GM19035 (cell line): ENCODE data around the gene FBRSL1.

Experiments
- ATAC-seq: cut with Tn5 transposase; IDR thresholded peaks from one replicate; pipeline ENCODE4 v1.9.1; 2021; ENCODE audit not compliant: unreplicated experiment

The FBRSL1 gene

DNA sequence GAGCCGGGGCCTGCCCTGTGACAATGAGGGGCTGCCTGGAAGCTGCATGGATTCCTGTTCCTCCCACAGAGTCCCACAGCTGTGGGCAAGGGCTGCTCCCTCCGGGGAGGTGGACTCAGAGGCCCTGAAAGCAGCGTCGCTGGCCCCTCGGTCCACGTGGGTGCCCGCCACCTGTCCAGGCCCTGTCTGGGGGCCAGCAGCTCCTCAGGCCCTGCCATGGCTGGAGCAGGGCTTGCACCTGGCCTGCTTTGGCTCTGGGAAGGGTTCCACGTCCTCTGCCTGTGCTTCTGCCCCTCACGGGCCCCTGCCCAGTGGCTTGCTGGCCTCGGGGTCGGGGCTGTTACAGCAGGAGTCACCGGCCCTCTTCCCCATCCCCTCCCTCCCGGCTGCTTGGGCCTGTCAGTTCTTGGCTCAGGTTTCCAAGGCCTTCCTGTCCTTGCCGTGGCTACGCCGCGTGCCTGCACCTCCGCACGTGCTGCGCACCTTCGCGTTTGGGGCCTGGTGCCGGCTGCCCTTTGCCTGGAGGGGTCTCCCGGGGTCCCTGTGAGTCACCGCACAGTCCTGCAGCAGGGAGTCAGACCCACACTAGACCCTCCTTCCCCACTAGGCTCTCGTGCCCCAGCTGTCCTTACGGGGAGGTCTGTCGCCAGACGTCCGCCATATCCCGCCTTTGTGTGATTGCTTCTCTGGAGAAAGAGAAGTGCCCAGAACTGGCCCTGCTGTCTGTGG is 5.8 kb downstream of the FBRSL1 start:
- ATAC-seq = no peak

DNA sequence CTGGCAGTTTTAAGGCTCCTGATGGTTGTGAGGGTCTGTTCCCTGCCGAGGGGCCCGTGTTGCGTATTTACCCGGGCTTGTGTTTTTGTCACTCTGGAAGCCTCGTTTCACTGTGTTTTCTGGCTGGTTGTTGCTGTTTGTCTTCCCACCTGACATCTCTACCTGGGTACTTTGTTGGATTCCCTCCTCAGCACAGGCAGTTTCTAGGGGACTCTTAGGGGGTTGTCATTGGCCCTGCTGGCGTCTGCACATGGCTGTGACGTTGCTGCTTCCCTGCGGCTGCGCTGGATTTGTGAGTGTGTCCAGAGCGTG is 6.4 kb downstream of the FBRSL1 start:
- no peak for ATAC-seq

DNA sequence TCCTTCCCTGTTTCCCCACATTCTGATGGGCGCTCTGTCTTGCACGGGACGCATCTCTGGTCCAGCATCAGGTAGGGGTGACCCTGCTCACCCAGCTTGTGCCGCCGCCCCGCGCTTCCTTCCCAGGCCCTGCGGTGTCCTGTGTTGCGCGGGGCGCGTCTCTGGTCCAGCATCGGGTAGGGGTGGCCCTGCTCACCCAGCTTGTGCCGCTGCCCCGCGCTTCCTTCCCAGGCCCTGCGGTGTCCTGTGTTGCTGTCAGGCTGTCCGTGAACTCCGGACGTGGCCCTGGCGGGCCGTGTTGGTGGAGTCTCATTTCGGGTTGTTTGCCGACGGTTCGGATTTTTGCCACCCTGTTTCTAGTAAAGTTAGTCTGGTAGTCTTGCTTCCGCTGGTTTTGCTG is 6.8 kb downstream of the FBRSL1 start:
- no peak for ATAC-seq

DNA sequence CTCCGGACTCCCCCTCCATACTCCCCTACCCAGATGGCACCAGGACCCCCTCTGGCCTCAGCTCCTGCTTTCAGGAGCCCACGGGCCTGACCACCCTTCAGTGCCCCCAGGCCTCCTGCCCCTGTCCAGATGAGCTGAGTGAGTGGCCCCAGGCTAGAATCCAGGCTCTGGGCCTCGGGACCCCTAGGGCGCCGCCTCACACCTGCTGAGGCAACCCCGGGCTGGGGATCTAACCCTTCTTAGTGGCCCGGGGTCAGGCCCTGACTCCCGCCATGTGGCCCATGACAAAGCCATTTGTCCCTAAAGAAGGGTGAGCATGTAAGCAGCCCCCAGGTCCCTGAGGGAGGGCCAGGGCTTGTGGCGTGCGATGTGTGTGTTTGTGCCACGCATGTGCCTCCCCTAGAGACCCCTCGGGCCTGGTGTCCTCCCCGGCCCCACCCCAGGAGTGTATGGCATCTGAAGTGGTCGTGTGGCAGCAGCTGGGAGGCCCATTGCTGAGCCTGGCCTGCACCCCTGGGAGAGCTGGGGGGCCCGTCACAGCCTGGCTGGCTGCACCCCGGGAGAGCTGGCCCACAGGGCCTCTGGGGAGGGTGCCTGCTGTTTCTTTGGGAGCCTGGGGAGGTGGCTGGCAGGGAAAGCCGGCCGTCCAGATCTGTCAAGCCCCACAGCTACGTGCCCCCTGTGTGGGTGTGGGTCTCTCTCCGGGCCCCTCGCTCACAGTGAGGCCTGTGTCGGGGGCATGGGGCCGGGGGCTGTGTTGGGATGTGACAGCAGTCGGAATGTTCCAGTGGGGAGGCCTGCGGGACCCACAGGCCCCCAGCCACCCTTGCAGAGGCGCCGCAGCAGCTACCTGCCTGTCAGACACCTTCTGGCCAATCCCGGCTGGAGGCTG is 7.8 kb downstream of the FBRSL1 start:
- no peak for ATAC-seq

DNA sequence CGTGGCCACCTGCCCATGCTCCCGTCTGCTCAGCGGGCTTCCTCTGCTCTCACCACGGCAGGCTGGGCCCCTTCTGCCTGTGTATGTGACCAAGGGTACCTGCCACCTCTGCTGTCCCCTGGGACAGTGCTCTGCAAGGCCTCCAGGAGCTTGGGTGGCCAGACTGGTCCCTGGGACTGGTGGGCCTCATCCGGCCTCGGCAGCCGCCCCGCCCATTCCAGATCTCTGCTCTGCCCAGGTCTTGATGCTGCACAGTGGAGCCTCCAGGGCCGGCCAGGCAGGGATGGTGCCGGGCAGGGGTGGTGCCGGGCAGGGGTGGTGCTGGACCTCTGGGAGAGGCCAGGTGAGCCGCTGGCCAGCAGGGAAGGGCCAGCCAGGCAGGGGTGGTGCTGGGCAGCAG is 9.0 kb downstream of the FBRSL1 start:
- ATAC-seq = no peak

DNA sequence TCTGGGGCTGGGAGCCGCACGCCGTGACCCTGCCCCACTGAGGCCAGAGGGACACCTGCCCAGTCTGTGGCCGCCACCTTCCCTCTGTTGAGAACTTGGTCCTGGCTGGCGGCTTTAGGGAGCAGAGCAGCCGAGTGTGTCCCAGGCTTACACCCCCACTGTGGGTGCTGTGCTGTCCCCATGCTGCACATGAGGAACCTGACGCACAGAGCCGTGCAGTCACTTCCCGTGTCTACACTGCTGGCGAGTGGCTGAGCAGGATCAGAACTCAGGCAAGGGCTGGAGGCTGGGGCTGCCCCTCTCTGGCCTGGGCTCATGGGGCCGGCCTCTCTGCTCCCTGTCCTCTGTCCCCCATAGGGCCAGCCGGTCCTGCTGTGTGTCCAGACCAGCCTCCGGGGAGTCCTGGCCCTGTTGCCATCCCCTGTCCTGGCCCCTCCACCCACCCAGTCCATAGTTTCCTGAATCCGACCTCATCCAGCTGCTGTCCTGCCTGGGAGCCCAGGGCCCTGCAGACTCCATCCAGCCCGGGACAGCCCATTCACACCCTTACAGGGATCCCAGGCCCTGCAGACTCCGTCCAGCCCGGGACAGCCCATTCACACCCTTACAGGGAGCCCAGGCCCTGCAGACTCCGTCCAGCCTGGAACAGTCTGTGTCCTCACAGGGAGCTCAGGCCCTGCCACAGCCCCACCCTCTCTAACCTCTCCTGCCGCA is 10.3 kb downstream of the FBRSL1 start:
- ATAC-seq = no peak

DNA sequence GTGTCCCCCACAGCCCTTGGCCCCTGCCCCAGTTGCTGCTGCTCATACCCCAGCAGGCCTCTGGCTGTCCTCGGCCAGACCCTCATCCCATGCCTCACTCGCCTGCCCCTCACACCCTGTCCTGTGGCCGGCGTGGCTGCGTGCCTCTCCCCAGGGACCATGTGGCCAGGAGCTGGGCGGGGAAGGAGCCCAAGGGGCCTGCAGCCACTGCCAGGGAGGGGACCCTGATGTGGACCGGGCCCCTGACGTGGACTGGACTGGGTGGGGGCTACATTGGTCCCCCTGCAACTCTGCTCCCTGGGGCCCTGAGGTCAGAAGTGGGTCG is 10.9 kb downstream of the FBRSL1 start:
- no peak for ATAC-seq

DNA sequence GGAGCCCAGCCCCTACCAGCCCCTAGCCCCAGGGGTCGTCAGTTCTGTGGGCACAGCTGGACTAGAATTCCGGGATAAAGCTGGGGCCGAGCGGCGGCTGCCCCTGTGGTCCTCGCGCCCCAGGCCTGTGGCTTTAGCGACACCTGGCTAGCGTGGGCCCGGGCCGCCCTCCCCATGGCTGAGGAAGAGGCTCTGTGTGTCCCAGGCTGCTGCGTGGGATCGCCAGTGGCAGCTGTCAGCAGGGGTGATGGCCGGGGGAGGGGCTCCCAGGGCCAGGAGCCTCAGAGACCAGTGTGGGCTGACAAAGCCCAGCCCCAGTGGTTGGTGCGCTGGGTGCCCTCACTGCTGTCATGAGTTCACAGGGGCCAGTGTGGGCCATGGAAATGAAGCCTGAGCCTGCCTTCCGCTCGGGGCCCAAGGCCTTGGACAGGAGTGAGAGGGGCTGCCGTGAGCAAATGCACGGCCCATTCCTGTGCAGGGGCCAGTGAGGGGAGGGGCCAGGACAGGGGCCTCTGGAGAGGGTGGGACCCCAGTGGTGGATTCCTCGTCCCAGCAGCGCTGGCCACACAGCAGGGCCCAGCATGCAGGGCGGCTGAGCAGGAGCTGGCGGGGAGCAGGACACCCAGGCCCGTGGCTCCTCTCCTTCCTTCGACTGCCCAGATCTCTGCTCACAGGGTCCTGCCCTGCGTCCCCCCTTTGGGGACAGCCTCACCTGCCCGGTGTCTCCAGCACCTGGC is 11.4 kb downstream of the FBRSL1 start:
- no peak for ATAC-seq

DNA sequence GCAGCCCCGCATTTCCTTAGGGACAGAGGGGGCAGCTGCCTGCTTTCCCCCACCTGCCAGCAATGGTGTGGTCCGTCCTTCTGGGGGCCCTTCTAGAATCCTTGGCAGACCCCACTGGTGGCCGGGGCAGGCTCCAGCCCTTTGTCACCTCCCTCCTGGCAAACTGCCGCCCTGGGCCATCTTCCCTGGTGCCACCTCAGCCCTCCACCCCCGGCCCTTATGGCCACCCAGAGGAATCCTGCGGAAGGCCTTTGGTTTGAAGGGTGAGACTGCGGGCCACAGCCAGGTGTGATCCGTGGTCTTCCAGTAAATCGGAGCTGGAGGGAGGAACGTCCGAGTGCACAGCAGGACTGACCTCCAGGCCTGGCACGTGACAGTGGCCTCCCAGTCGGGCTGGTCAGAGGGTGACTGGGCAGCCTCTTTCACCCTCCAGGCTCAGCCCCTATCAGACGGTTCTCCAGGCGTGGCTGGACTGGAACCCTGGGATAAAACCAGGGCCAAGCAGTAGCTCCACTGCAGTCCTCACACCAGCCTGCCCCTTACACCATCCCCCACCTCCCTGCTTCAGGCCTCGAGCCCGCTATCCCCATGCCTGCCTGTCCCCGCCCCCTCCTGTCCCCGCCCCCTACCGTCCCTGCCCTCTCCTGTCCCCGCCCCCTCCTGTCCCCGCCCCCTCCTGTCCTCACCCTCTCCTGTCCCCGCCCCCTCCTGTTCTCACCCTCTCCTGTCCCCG is 12.4 kb downstream of the FBRSL1 start:
- no peak for ATAC-seq

DNA sequence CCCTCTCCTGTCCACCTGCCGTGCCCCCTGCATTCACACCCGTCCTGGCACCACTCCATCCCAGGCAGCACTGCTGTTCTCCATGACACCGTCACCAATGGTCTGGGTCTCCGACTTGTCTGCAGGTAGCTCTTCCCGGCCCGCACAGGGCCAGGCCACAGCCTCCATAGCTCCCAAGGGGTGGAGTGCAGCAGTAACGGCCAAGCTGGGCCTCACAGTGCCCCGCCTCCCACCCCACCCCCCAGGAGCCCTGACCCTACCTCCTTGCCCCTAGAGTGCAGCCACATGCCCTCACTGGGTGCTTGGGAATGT is 12.9 kb downstream of the FBRSL1 start:
- no peak for ATAC-seq

DNA sequence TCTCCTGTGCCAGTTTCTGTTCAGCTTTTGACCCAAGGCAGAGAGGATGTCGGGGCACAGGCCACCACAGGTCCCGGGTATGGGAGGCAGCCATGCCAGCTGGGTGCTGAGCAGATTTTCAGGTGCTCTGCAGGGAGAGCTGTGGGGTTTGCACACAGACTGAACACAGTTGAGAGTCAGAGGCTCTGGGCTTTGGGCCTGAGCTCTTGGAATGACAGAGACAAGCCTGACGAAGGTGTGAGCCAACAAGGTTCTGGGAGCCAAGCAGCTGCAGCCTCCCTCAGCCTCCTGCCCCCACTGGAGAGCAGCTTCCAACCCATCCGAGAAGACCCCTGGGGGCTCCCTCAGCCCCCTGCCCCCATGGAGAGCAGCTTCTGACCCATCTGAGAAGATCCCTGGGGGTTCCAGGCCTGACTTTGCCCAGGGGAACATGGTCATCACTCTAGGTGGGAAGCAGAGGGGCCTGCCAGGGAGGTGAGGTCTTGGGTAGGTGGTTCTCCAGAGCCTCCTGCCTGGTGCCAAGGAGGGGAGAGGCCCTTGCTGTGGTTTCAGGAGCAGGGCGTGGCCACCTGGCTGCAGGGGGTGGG is 13.8 kb downstream of the FBRSL1 start:
- ATAC-seq = no peak

DNA sequence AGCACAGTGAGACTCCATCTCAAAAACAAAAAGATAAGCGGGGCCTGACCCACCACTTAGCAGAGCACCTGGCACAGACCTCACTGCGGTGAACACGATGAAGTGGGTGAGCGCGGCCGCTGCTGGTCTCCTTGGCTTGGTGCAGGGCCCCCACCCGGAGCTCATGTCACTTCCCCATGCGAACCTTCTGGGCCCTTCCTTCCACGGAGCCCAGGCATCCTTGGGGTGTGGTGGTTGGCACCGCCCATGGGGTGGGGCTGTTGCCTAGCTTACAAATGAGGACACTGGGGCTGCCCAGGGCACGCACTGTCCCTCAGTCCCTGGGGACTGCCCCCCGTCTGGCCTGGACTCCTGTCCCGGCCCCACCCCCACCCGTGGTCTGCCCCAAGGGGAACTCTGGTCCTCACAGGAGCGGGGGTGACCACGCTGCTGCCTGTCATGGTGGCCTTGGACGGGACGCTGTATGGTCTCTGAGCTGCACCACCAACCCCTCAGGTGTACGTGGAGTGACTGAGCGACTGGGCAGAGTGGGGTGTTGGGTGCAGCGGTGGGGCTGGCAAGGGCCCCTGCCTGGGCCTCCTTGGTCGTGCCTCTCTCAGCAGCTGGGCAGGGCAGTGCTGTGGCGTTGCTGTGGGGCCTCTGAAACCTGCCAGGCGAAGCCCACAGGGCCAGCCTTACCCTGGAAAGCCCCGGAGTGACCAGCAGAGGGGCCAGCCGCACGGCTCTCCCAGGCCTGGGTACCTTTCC is 15.3 kb downstream of the FBRSL1 start:
- no peak for ATAC-seq

DNA sequence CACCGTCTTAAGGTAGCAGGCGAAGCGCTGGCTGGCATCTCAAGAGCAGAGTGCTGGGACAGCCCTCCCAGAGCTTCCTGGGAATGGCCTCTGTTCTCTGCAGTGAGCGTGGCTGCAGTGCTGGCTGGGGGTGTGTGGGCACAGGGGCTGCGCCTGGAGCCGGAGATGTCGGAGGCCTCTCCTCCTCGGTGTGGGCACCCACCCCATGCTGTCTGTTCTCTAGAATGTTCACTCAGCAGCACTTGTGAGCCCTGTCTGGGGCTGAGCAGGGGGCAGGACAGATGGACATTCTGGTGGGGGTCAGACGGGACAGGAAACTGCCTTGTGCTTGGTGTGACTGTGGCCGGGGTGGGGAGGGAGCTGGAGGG is 15.9 kb downstream of the FBRSL1 start:
- no peak for ATAC-seq

DNA sequence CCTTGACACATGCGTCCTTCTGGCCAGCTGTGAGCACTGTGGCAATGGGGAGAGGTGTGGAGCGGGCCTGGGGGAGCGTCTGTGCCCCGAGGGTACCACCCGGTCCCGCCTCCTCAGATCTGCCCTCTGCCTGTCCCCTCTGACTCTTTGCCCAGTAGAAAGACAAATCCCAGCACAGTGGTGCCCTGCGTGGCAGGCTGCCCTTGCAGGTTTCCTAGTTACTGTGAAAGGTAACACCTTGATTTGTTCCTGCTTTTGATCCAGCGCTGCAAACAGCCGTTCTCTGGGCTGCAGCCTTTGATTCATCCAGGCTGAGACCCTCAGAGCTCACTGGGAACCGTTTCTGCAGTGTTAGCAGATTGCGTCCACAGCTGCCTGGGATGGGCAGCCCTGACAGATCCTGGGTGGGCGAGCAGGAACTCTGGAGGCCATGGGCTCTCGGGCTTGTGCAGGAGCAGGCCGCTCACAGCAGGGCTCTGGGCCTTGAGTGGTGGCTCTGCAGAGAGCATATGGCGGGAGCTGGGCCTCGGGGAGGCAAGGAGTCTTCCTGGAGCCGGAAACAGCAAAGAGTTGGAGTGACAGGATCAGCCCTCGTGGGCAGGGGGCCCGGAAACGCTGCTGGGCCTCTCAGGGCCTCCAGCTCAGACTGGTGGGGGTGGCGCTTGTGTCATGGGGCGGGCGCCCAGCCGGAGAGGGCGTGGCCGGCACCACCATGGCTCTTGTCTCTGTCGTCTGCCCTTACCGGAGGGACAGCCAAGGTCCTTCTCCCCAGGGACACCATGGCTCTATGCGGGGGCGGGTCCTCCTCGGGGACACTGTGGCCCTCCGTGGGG is 16.6 kb downstream of the FBRSL1 start:
- no peak for ATAC-seq

DNA sequence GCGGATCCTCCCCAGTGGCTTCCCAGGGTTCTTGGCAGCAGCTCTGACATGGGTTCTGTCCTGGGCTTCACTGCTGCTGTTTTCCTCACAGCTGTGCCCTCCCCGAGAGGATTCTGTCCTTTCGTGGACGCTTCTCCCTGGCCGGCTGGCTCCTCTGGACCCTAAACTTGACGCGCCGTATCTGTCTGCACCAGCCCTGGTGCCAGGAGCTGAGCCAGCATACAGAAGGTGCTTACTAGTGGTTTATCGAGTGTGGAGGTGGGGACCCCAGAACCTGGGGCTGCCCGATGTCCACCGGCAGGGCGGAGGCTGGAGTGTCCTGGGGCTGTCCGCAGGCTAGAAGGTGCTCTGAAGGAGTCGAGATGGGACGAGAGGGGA is 17.2 kb downstream of the FBRSL1 start:
- ATAC-seq = no peak

DNA sequence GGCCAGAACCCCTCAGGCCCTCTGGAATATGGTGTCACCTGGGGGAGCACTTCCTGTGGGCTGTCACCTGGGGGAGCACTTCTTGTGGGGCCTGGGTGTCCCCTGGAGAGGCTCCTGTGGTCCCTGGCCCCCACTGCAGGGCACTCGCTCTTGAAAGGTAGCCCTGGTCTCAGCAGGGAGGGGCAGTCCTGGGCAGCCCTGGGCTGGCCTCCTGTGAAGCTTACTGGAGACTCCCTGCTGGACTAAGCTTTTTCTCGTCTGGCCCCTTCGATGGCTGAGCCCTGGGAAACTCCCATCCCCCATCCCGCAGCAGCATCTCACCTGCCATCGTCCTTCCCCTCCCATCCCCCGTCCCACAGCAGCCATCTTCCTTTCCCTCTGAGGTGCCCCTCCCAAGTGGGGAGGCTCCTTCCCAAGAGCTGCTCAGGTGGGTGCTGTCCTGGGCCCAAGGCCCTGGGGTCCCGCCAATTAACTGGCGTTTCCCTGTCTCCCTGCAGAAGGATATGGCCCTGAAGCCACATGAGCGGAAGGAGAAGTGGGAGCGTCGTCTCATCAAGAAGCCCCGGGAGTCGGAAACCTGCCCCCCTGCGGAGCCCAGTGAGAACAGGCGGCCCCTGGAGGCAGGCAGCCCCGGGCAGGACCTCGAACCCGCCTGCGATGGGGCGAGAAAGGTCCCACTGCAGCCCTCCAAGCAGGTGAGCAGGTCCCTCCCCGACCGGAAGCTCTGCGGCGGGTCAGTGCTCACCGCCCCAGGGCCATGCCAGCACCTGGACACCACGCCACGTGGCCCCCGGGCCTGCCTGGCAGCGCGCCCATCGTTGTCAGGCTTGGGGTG is 17.9 kb downstream of the FBRSL1 start:
- no peak for ATAC-seq

DNA sequence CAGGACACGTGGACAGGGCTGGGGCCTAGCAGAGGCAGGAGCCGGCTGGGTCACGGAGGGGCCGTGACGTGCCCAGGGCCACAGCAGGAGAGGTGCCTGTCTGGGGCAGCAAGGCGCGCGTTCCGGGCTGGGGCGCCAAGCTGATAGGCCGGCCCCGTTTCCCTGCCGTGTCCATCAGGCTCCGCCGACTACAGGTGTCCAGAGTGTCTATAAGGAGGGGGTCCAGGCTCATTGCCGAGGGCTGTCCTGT is 18.5 kb downstream of the FBRSL1 start:
- no peak for ATAC-seq

DNA sequence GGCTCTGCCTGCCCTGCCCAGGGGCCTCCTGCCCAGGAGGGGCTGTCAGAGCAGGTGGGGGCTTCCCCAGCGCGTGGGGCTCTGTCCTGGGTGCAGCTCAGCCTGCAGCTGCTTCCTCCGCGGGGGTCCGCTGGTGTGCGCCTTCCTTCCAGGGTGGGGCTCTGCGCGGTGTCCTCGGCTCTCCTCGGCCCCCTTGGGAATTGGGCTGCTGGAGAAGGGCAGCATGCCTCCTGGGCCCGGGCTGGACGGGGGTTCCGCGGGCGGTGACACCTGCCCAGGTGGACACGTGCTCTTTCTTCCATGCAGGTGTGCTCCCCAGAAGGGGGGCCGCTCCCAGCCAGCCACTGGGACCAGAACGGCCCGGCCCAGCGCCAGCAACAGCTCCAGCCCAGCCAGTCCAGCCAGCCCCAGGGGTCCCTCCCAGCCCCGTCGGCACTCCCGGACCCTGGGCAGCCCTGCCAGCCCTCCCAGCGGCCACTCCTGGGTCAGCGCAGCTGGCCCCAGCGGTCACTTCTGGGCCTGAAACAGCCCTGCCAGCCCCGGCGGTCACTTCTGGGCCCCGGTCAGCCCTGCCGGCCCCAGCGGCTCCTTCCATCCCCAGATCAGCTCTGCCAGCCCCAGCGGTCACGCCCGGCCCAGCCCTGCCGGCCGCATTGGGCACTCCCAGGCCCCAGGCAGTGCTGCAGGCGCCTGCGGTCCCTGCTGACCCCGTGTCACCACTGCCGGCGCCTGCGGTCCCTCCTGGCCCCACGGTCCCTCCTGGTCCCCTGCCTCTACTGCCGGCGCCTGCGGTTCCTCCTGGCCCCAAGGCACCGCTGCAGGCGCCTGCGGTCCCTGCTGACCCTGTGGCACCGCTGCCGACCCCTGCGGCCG is 19.1 kb downstream of the FBRSL1 start:
- no peak for ATAC-seq
